ENCODE results near the gene RGS6. TPM values are rescaled to one million over a fixed set of nuclear protein-coding genes. Genes with fewer than 3 reads are reported as not detected.

Gene RGS6
- total RNA-seq, 2 donors from 2014 or later = 3.2 TPM; not detected in 1

DNA sequence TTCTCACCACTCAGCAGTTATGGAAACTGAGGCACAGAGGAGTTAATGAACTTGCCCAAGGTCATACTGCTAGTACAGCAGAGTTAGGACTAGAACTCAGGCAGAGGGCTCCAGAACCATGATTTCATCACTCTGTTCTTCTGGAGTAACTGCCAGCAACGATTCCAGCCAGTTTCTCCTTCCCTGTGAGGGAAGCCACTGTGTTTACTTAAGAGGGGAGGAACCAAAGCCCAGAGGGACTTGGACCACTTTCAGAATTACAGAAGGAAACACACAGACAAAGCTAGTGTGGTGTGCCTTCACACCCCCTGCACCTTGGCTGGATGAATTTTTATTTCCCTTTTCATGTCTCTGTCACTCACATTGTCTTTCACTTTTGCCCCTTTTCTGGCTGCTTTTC lies 563.4 kb downstream of the RGS6 start:
- TF ChIP-seq, protein P1, sequence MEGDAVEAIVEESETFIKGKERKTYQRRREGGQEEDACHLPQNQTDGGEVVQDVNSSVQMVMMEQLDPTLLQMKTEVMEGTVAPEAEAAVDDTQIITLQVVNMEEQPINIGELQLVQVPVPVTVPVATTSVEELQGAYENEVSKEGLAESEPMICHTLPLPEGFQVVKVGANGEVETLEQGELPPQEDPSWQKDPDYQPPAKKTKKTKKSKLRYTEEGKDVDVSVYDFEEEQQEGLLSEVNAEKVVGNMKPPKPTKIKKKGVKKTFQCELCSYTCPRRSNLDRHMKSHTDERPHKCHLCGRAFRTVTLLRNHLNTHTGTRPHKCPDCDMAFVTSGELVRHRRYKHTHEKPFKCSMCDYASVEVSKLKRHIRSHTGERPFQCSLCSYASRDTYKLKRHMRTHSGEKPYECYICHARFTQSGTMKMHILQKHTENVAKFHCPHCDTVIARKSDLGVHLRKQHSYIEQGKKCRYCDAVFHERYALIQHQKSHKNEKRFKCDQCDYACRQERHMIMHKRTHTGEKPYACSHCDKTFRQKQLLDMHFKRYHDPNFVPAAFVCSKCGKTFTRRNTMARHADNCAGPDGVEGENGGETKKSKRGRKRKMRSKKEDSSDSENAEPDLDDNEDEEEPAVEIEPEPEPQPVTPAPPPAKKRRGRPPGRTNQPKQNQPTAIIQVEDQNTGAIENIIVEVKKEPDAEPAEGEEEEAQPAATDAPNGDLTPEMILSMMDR (IDR thresholded peaks at IDR 0.05) = no peak
- no peak for TF ChIP-seq POLR2AphosphoS5 (IDR thresholded peaks at IDR 0.05)
- TF ChIP-seq POLR2A (IDR thresholded peaks at IDR 0.05) = no peak
- WGBS = 0% methylated on average over 1 of the region's 1 CpG
- DNase-seq (ENCODE audit: low spot score) = no peak

DNA sequence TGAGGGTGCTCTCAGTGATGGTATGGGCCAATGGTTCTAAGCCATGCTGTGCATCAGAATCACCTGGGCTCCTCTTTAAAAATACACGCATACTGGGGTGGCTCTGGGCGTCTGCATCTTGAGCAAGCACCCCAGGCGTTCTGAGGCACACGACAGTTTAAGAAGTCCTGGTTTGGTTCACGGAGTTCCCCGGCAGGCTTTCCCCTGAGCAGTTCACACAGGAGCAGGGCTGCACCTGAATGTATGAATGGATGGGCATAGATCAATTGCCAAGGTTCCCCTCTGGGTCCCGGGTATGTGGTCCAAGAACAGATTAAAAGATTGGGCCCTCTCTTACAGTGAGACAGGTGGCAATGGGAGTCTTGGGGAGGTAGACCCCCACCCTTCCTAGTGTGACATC lies 566.4 kb downstream of the RGS6 start:
- intact Hi-C loops (cut with DNase I) = no loop called here
- Histone ChIP-seq H3K27ac (no peak overlapping the region), H3K9me3 (no peaks in the 10 kb centered on the region), H3K27me3 (replicated peaks; ENCODE audit: insufficient read depth) (no peaks in the 10 kb centered on the region), H3K4me1 (replicated peaks) (no peaks in the 10 kb centered on the region), H3K4me3 (no peak overlapping the region), H3K36me3 (no peaks in the 10 kb centered on the region)
- DNase-seq (ENCODE audit: low spot score) = no peak
- 91% methylated on average over 7 of the region's 7 CpGs for WGBS
- TF ChIP-seq POLR2A (IDR thresholded peaks at IDR 0.05) = no peak

More for the DNA sequence above, 563.4 kb downstream of the RGS6 start:
- no peak overlapping the region for H3K4me3 ChIP-seq
- H3K27ac ChIP-seq = no peak overlapping the region
- H3K36me3 ChIP-seq = no peaks in the 10 kb centered on the region
- H3K27me3 ChIP-seq (replicated peaks; ENCODE audit: insufficient read depth) = no peaks in the 10 kb centered on the region
- no peaks in the 10 kb centered on the region for H3K4me1 ChIP-seq (replicated peaks)
- no peaks in the 10 kb centered on the region for H3K9me3 ChIP-seq
- intact Hi-C loops (cut with DNase I) = no loop called here

DNA sequence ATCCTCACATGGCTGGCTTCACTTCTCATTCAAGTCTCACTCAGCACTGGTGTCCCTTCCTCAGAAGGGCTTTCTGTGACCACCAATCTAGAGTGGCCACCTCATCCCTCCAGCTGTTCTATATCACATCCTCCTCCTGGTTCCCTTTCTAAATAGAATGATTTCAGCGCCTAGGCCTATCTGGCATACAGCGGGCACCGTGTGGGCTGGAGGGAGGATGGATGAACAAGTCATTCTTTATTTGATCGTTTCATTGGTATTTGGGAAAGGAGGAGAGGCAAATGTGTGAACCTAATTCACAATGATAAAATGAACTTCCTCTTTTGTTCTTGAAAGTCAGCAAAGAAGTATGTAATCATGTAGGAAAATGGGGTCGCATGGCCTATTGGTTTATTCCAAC lies 567.5 kb downstream of the RGS6 start:
- 62% methylated on average over 5 of the region's 5 CpGs for WGBS
- Histone ChIP-seq H3K4me3 (no peak overlapping the region), H3K9me3 (no peaks in the 10 kb centered on the region), H3K4me1 (replicated peaks) (no peaks in the 10 kb centered on the region), H3K36me3 (no peaks in the 10 kb centered on the region), H3K27ac (no peak overlapping the region), H3K27me3 (replicated peaks; ENCODE audit: insufficient read depth) (no peaks in the 10 kb centered on the region)
- DNase-seq (ENCODE audit: low spot score) = no peak
- intact Hi-C loops (cut with DNase I) = no loop called here
- TF ChIP-seq, protein P1 (IDR thresholded peaks at IDR 0.05) = no peak
- TF ChIP-seq POLR2AphosphoS5 (IDR thresholded peaks at IDR 0.05) = no peak
- TF ChIP-seq POLR2A (IDR thresholded peaks at IDR 0.05) = no peak

DNA sequence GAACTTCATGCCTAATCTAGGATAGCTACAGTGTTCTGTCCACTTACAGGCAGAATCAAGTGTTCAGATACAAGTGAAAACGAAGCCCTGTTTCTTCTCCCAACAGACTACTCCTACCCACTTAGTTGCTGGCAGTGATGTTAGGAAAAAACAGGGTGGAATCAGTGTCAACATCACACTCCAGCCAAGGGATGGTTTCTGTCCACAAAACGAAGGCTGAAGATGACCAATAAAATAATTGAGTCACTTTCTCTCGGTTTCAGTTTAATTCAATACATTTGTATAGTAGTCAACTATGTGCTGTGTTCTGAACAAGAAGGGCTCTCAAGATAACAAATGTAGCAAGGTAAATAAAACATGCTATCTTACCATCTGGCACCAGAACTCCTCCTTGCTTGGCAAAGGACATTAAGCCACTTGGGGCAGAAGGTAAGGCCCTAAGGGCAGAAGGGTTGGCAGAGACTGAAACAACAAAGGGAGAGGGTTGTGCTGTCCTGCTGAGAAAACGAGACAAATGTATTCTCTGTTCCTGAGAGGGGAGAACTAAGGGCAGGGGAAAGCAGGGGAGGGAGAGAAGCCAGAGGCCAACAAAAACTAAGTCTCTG lies 568.1 kb downstream of the RGS6 start:
- no peak overlapping the region for H3K4me3 ChIP-seq
- no peaks in the 10 kb centered on the region for H3K36me3 ChIP-seq
- no peaks in the 10 kb centered on the region for H3K27me3 ChIP-seq (replicated peaks; ENCODE audit: insufficient read depth)
- H3K9me3 ChIP-seq = no peaks in the 10 kb centered on the region
- peak; percentile 16 for DNase-seq (ENCODE audit: low spot score)
- TF ChIP-seq POLR2AphosphoS5 (IDR thresholded peaks at IDR 0.05) (peak; percentile 51), POLR2A (IDR thresholded peaks at IDR 0.05) (no peak)
- TF ChIP-seq, protein P1 (IDR thresholded peaks at IDR 0.05) = no peak
- intact Hi-C loops (cut with DNase I) = no loop called here
- H3K27ac ChIP-seq = no peak overlapping the region
- no peaks in the 10 kb centered on the region for H3K4me1 ChIP-seq (replicated peaks)
- 17% methylated on average over 4 of the region's 4 CpGs for WGBS

DNA sequence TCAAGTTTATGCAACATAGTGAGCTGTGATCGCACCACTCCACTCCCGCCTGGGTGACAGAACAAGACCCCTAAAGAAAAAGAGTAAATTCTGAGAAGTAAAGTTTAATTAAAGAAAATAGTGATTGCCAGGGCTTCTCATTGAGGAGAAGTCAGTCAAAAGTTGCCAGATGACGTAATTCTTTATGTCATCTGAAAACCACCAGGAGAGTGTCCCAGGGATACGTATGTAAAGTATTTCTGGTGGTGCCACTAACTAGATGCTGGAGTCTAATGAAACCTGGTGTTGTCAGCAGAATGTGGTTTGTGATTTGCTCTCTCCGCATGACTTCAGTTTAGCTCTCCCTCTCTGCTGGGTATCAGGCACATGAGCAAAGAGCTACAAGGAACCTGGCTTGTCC lies 569.2 kb downstream of the RGS6 start:
- no peak overlapping the region for H3K27ac ChIP-seq
- no peaks in the 10 kb centered on the region for H3K36me3 ChIP-seq
- H3K27me3 ChIP-seq (replicated peaks; ENCODE audit: insufficient read depth) = no peaks in the 10 kb centered on the region
- intact Hi-C loops (cut with DNase I) = no loop called here
- no peak for DNase-seq (ENCODE audit: low spot score)
- no peak overlapping the region for H3K4me3 ChIP-seq
- H3K9me3 ChIP-seq = no peaks in the 10 kb centered on the region
- H3K4me1 ChIP-seq (replicated peaks) = no peaks in the 10 kb centered on the region
- TF ChIP-seq, protein P1 (IDR thresholded peaks at IDR 0.05) = no peak
- TF ChIP-seq POLR2AphosphoS5 (IDR thresholded peaks at IDR 0.05) (no peak), POLR2A (IDR thresholded peaks at IDR 0.05) (no peak)
- 96% methylated on average over 5 of the region's 5 CpGs for WGBS
